GM18861 (cell line): ENCODE measurements around the gene NAV3.

Experiments
- ATAC-seq: cut with Tn5 transposase; IDR thresholded peaks from one replicate; pipeline ENCODE4 v1.9.1; 2021; ENCODE audit not compliant: unreplicated experiment

Gene NAV3

GRCh38 chr12:77841521-77841920 lies 10.8 kb downstream of the NAV3 start:
- peak; percentile 43 for ATAC-seq

GRCh38 chr12:77842430-77842829 lies 11.7 kb downstream of the NAV3 start:
- ATAC-seq: no peak

GRCh38 chr12:77845831-77846230 lies 15.1 kb downstream of the NAV3 start:
- ATAC-seq: no peak

- peak; percentile 100 for ATAC-seq
These were observed 16.4 kb downstream of the NAV3 start for GRCh38 chr12:77847060-77847541.

GRCh38 chr12:77847680-77848431 lies 17.2 kb downstream of the NAV3 start:
- ATAC-seq: no peak

GRCh38 chr12:77850129-77850528 lies 19.4 kb downstream of the NAV3 start:
- no peak for ATAC-seq

GRCh38 chr12:77850698-77851097 lies 20.0 kb downstream of the NAV3 start:
- no peak for ATAC-seq

GRCh38 chr12:77855548-77855947 lies 24.9 kb downstream of the NAV3 start:
- no peak for ATAC-seq

- no peak for ATAC-seq
These were observed 30.6 kb downstream of the NAV3 start for GRCh38 chr12:77861317-77861716.

- no peak for ATAC-seq
These were observed 34.5 kb downstream of the NAV3 start for GRCh38 chr12:77865178-77865577.

GRCh38 chr12:77878901-77879300 lies 48.2 kb downstream of the NAV3 start:
- no peak for ATAC-seq

- peak; percentile 58 for ATAC-seq
These were observed 52.0 kb downstream of the NAV3 start for GRCh38 chr12:77882709-77883108.

- ATAC-seq: no peak
These were observed 57.9 kb downstream of the NAV3 start for GRCh38 chr12:77888611-77889010.

- ATAC-seq: no peak
These were observed 60.9 kb downstream of the NAV3 start for GRCh38 chr12:77891518-77892147.

- no peak for ATAC-seq
These were observed 63.2 kb downstream of the NAV3 start for GRCh38 chr12:77893918-77894317.

GRCh38 chr12:77894556-77894955 lies 63.9 kb downstream of the NAV3 start:
- ATAC-seq: no peak

- no peak for ATAC-seq
These were observed 65.0 kb downstream of the NAV3 start for GRCh38 chr12:77895699-77896098.

GRCh38 chr12:77907936-77908335 lies 77.2 kb downstream of the NAV3 start:
- ATAC-seq: no peak

- no peak for ATAC-seq
These were observed 83.4 kb downstream of the NAV3 start for GRCh38 chr12:77914081-77914488.

GRCh38 chr12:77915071-77915600 lies 84.4 kb downstream of the NAV3 start:
- no peak for ATAC-seq

GRCh38 chr12:77916276-77916675 lies 85.6 kb downstream of the NAV3 start:
- ATAC-seq: no peak

- ATAC-seq: no peak
These were observed 87.4 kb downstream of the NAV3 start for GRCh38 chr12:77918046-77918445.
